HEK293T (cell line): ENCODE measurements around the gene MAD2L1BP.
"Not testable (repeated sequence)": the region's sequence is repeated elsewhere in the genome, so short reads cannot be mapped to it uniquely, and the experiment has no call there.

Experiments
- CTCF ChIA-PET: fragments of 350-600 bp; formaldehyde crosslinking; extraction: SDS; loops from one replicate; lab custom pipeline; 2021; ENCODE audit warnings: antibody characterized with exemption, inconsistent platforms; lab: Yijun Ruan, JAX
- POLR2A ChIA-PET: fragments of 350-600 bp; formaldehyde crosslinking; extraction: SDS; loops from one replicate; lab custom pipeline; 2020; ENCODE audit warnings: antibody characterized with exemption, inconsistent platforms; lab: Yijun Ruan, JAX
- DNase-seq: peaks from one replicate; pipeline ENCODE4 v3.0.0; 2012; ENCODE audit warnings: mixed read lengths; ENCODE audit errors: extremely low spot score
- ARNT ChIP-seq: fragments of 450-650 bp; IDR thresholded peaks from 2 replicates; pipeline ENCODE4 v1.6.1; 2017; ENCODE audit warnings: mild to moderate bottlenecking
- BHLHE40 ChIP-seq: fragments of 450-650 bp; IDR thresholded peaks from 2 replicates; pipeline ENCODE4 v1.6.1; 2016; ENCODE audit warnings: mild to moderate bottlenecking, moderate library complexity, borderline replicate concordance
- CTBP1 ChIP-seq: fragments of 450-650 bp; IDR thresholded peaks from 2 replicates; pipeline ENCODE4 v1.6.1; 2016; ENCODE audit warnings: borderline replicate concordance
- ELF4 ChIP-seq: fragments of 450-650 bp; IDR thresholded peaks from 2 replicates; pipeline ENCODE4 v1.6.1; 2017; ENCODE audit warnings: antibody characterized with exemption
- FOXA1 ChIP-seq: fragments of 450-650 bp; IDR thresholded peaks from 2 replicates; pipeline ENCODE4 v1.6.1; 2016; ENCODE audit warnings: mild to moderate bottlenecking
- FOXK2 ChIP-seq: fragments of 450-650 bp; IDR thresholded peaks from 2 replicates; pipeline ENCODE4 v1.6.1; 2016; ENCODE audit warnings: mild to moderate bottlenecking
- FOXM1 ChIP-seq: fragments of 450-650 bp; IDR thresholded peaks from 2 replicates; pipeline ENCODE4 v1.6.1; 2017; ENCODE audit warnings: mild to moderate bottlenecking, borderline replicate concordance
- HDGF ChIP-seq: fragments of 450-650 bp; IDR thresholded peaks from 2 replicates; pipeline ENCODE4 v1.6.1; 2017; ENCODE audit warnings: antibody characterized with exemption, borderline replicate concordance
- L3MBTL2 ChIP-seq: fragments of 450-650 bp; conservative IDR thresholded peaks from 2 replicates; pipeline ENCODE4 v1.6.1; 2016; ENCODE audit warnings: mild to moderate bottlenecking
- LEF1 ChIP-seq: fragments of 450-650 bp; IDR thresholded peaks from 2 replicates; pipeline ENCODE4 v1.6.1; 2017; ENCODE audit warnings: mild to moderate bottlenecking, borderline replicate concordance
- NFRKB ChIP-seq: fragments of 450-650 bp; IDR thresholded peaks from 2 replicates; pipeline ENCODE4 v1.6.1; 2016; ENCODE audit warnings: mild to moderate bottlenecking, moderate library complexity
- PKNOX1 ChIP-seq: fragments of 450-650 bp; IDR thresholded peaks from 2 replicates; pipeline ENCODE4 v1.6.1; 2016
- SP1 ChIP-seq: fragments of 450-650 bp; IDR thresholded peaks from 2 replicates; pipeline ENCODE4 v1.6.1; 2017
- SUZ12 ChIP-seq: fragments of 450-650 bp; IDR thresholded peaks from 2 replicates; pipeline ENCODE4 v1.6.1; 2016; ENCODE audit warnings: mild to moderate bottlenecking
- TARDBP ChIP-seq: fragments of 450-650 bp; IDR thresholded peaks from 2 replicates; pipeline ENCODE4 v1.6.1; 2016
- ZNF384 ChIP-seq: fragments of 450-650 bp; IDR thresholded peaks from 2 replicates; pipeline ENCODE4 v1.6.1; 2016

MAD2L1BP gene

GRCh38 chr6:43629104-43629504 lies 6.5 kb upstream of the MAD2L1BP start, which contains the start of gene GTPBP2:
Gene GTPBP2, minus strand, starts transcription at chr6:43629264. Its CDS starts 102 bp downstream, at chr6:43629162.
- CTCF ChIA-PET, result interaction anchor here (0.6 to 0.8 kb wide), 3 partner anchors 20 to 423 kb away, joined by 3 to 4 read pairs (median 3); no protein-coding TSS in a partner anchor
- POLR2A ChIA-PET, result interaction anchor here (0.8 to 2.3 kb wide), 34 partner anchors 9 to 861 kb away, joined by 3 to 32 read pairs (median 4); partner anchors contain the start of genes HSP90AB1, POLH, RSPH9 and VEGFA
- DNase-seq, result peak; percentile 95
- TF ChIP-seq ARNT (no peak), L3MBTL2 (no peak), SUZ12 (no peak), FOXM1 (no peak), ELF4 (peak; percentile 30; the same call in 1 of the 2 replicates), ZNF384 (no peak), FOXA1 (no peak), PKNOX1 (peak; percentile 61; the same call in 1 of the 2 replicates), BHLHE40 (no peak), NFRKB (no peak), LEF1 (no peak), FOXK2 (no peak), SP1 (no peak), TARDBP (no peak), CTBP1 (no peak)

GRCh38 chr6:43629505-43630300 lies 5.9 kb upstream of the MAD2L1BP start:
- TF ChIP-seq TARDBP (no peak), HDGF (no peak), ARNT (no peak), ZNF384 (no peak), L3MBTL2 (peak; percentile 97), BHLHE40 (no peak), PKNOX1 (no peak), FOXM1 (no peak; the same call in 1 of the 2 replicates)
- DNase-seq, result peak; percentile 92
- CTCF ChIA-PET, result interaction anchor here (0.6 to 0.8 kb wide), 3 partner anchors 21 to 422 kb away, joined by 3 to 4 read pairs (median 3); no protein-coding TSS in a partner anchor
- POLR2A ChIA-PET, result interaction anchor here (0.6 to 2.3 kb wide), 39 partner anchors 9 to 860 kb away, joined by 3 to 32 read pairs (median 4); partner anchors contain the start of genes HSP90AB1, POLH, RSPH9 and VEGFA

- TF ChIP-seq FOXA1, result no peak
- TF ChIP-seq PKNOX1, result no peak
- no peak for TF ChIP-seq L3MBTL2
- TF ChIP-seq ELF4, result no peak
- TF ChIP-seq FOXK2, result no peak
- TF ChIP-seq FOXM1, result no peak
- TF ChIP-seq CTBP1, result no peak
- no peak for TF ChIP-seq TARDBP
- no peak for DNase-seq
- CTCF ChIA-PET, result interaction anchor here (1.1 kb wide), 1 partner anchor 39 kb away, joined by 3 read pairs; no protein-coding TSS in a partner anchor
- POLR2A ChIA-PET, result interaction anchor here (2.1 to 2.3 kb wide), 2 partner anchors 12 to 36 kb away, joined by 13 to 32 read pairs; no protein-coding TSS in a partner anchor
These were observed 4.5 kb upstream of the MAD2L1BP start for GRCh38 chr6:43630980-43631619.

- POLR2A ChIA-PET, CTCF ChIA-PET, DNase-seq: not testable (repeated sequence)
These were observed 2.6 kb upstream of the MAD2L1BP start for GRCh38 chr6:43633002-43633401.

GRCh38 chr6:43634702-43635303 lies 837 bp upstream of the MAD2L1BP start:
- POLR2A ChIA-PET, result interaction anchor here (0.6 to 2.4 kb wide), 22 partner anchors 7 to 463 kb away, joined by 3 to 44 read pairs (median 3); partner anchors contain the start of genes POLH, RSPH9 and XPO5
- no peak for DNase-seq
- CTCF ChIA-PET, result no interaction called here
- TF ChIP-seq CTBP1, result no peak
- TF ChIP-seq FOXK2, result no peak
- TF ChIP-seq PKNOX1, result no peak
- no peak for TF ChIP-seq FOXM1
